CD4-positive, alpha-beta T cell treated with Interferon gamma for 1 hour (primary cell): ENCODE results near the gene SLC34A2.
"Not testable (repeated sequence)": the region's sequence is repeated elsewhere in the genome, so short reads cannot be mapped to it uniquely, and the experiment has no call there.

ENCODE experiments used
- DNase-seq: peaks from one replicate; pipeline ENCODE4 v3.0.0-alpha.2; 2020

Gene SLC34A2

DNA sequence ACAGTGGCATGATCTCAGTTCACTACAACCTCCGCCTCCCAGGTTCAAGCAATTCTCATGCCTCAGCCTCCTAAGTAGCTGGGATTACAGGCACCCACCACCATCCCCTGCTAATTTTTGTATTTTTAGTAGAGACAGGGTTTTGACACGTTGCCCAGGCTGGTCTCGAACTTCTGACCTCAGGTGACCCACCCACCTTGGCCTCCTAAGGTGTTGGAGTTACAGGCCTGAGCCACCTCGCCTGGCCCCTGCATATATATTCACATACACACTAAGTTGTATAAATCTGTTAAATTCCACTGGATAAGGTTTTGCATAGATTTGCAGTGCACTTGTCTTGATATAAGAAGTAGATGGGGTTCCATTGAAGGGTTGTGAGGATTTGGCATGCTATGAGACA is 5.8 kb downstream of the SLC34A2 start:
- DNase-seq = not testable (repeated sequence)

DNA sequence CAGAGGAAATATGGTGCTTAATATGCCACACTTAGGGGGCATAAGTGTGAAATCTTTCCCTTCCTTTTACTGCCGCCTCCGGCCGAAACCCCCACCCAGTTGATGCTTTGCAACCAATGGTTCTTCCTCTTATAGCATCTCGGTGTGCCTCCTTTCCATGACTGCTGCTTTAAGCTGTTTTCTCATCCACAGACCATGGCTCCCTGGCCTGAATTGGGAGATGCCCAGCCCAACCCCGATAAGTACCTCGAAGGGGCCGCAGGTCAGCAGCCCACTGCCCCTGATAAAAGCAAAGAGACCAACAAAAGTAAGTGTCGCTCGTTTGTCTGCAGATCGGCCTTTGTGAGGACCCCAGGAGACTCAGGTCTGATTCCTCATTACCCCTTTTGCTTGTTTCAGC is 6.7 kb downstream of the SLC34A2 start:
- DNase-seq = no peak

DNA sequence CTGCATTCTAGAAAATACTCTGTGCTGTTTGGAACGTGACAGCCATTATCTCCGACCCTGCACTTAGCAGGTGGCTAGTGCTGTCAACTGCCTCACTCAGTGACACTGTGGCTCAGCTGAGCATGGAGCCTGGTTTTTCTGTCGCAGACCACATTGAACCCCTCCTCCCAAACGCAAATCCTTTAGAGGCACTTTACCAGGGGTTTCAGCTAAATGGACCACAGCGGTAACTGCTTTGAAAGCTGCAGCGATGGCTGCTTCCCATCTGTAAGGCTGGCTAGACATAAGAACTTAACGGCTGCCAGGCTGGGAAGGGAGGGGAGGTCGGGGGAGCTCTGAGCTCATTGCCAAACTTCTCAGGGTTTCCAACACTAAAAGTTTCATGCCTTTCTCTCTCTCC is 8.1 kb downstream of the SLC34A2 start:
- DNase-seq = no peak

DNA sequence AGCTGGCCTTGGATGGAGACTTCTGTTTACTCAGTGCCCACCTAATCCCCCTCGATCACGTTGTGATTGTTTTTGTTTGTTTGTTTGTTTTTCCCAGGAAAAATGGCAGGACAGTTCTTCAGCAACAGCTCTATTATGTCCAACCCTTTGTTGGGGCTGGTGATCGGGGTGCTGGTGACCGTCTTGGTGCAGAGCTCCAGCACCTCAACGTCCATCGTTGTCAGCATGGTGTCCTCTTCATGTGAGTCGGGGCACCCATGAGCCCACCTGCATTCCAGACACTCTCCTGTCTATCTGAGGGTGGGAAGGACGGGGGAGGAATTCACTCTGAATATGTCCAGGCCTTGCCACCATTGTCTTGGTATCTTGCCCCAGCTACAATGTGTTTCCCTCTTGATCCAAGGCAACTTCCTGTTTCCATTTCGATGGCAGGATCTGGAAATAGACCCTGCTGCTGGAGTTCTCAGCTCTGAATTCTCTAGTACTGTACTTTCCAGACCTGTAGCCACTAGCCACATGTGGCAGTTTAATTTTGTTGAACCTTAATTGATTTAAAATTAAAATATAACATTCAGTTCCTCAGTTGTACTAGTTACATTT is 10.5 kb downstream of the SLC34A2 start:
- DNase-seq = no peak

DNA sequence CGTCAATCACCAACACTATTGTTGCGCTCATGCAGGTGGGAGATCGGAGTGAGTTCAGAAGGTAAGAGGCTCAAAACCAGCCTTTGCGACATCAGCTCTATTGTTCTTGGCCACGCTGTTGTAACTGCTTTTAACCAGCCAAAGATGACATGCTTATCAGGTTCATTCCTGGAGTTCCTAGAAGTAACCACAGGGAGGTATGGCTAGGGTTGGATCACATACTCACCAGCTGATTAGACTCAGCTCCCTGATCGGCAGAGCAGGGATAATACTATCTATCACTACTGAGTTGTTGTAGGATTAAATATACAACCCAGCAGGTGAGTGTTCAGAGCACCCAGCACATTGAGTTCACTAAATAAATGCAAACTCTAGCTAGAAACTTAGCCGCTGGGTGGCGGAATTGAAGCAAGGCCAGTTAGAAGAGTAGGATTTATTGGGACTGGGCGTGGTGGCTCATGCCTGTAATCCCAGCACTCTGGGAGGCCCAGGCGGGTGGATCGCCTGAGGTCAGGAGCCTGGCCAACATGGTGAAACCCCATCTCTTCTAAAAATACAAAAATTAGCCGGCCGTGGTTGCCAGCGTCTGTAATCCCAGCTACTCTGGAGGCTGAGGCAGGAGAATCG is 12.4 kb downstream of the SLC34A2 start:
- no peak for DNase-seq

DNA sequence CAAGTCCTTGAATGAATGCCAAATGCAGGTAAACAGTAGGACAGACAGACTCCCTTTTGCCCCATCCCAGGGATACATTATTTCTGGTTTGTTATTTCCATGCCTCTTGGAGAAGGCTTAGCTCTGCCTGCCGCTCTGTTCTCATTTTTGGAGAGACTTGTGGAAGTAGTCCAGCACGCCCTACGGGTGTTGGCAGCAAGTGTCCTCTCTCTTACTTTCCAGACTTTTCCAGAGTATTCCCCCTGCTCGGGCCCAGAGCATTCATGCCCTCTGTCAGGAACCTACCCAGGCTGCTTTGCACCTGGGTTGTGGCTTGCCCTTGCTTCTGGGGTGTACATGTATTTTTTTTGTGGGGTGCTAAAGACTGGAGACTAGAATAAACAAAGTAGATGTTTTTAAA is 15.3 kb downstream of the SLC34A2 start:
- no peak for DNase-seq

DNA sequence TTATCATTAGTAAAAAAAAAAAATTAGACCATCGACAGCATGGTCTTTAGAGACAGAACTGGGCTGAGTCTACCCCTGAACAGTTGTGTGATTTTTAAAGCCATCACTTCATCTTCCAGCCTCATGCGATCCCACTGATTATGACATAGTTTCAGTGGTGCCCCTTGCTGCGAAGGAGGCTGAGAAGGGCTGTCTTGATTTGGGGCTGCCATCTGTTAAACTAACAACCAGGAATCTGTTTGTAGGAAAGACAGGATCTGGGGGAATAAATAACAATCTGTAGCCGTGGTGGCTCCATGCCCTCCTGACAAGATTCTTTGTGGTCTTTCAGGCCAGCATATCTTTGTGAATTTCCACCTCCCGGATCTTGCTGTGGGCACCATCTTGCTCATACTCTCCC is 17.1 kb downstream of the SLC34A2 start:
- DNase-seq = no peak

DNA sequence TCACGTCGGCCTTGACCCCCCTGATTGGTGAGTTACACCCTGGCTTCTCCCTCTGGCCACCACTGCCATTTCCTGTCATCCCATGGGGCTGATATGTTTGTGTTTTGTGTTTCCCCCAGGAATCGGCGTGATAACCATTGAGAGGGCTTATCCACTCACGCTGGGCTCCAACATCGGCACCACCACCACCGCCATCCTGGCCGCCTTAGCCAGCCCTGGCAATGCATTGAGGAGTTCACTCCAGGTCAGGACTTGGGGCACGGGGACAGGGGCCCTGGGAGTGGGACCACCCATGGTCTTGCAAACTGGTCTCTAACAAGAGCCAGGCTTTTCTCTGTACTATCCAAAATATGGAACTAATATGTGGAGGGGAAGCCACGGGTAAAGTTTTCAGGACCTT is 18.7 kb downstream of the SLC34A2 start:
- no peak for DNase-seq

DNA sequence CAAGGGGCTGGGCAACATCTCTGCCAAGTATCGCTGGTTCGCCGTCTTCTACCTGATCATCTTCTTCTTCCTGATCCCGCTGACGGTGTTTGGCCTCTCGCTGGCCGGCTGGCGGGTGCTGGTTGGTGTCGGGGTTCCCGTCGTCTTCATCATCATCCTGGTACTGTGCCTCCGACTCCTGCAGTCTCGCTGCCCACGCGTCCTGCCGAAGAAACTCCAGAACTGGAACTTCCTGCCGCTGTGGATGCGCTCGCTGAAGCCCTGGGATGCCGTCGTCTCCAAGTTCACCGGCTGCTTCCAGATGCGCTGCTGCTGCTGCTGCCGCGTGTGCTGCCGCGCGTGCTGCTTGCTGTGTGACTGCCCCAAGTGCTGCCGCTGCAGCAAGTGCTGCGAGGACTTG is 20.6 kb downstream of the SLC34A2 start:
- no peak for DNase-seq

DNA sequence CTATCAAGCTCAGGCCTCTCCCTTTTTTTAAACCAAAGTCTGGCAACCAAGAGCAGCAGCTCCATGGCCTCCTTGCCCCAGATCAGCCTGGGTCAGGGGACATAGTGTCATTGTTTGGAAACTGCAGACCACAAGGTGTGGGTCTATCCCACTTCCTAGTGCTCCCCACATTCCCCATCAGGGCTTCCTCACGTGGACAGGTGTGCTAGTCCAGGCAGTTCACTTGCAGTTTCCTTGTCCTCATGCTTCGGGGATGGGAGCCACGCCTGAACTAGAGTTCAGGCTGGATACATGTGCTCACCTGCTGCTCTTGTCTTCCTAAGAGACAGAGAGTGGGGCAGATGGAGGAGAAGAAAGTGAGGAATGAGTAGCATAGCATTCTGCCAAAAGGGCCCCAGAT is 21.5 kb downstream of the SLC34A2 start:
- no peak for DNase-seq

DNA sequence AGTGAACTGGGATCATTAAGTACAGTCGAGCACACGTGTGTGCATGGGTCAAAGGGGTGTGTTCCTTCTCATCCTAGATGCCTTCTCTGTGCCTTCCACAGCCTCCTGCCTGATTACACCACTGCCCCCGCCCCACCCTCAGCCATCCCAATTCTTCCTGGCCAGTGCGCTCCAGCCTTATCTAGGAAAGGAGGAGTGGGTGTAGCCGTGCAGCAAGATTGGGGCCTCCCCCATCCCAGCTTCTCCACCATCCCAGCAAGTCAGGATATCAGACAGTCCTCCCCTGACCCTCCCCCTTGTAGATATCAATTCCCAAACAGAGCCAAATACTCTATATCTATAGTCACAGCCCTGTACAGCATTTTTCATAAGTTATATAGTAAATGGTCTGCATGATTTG is 22.3 kb downstream of the SLC34A2 start:
- DNase-seq = no peak

DNA sequence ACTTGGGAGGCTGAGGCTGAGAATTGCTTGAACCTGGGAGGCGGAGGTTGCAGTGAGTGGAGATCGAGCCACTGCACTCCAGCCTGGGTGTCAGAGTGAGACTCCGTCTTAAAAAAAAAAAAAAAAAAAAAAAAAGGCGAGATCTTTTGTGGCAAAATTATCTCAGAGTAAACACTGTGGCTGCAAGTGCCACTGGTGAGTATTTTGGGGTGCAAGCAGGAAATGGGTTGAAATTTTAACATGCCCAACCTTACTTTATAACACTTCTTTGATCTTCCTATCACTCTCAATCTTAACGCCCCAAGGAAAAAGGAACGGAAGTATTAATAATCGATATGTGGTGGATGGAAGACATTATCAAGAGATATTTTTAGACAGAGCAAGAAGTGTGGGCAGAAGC is 32.1 kb downstream of the SLC34A2 start:
- no peak for DNase-seq

DNA sequence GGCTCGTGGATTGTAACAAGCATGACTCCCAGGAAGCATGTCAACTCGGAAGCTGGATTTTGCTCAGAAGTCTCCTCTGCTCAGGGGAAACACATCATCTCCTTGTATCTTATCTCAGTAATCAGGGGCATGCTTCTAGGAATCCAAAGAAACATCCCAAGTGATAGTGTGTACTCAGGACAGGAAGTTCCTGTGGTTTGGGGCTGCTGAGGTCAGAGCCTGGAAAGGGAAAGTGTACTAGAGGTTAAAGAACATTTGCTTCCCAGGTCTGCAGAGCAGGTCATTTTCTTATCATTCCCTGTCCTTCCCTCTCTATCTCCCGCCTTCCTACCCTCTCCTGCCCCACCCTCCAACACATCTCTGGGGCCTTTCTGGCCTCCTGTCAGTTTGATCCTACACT is 38.8 kb downstream of the SLC34A2 start:
- no peak for DNase-seq

DNA sequence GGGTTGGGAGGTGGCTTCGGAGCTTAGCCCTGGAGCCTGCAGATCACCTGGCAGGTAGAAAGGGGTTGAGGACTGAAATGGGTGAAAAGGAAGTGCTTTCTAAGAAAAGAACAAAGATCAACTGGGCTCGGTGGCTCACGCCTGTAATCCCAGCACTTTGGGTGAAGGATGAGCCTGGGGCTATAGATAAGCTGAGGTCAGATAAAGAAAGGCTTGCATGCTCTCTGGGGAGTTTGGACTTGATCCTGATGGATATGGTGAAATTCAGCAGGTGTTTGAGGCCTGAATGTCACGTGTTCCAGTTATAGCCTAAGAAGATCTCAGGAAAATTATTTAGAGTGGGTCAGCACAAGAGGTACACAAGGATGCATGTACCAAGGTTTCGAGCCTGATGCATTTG is 40.8 kb downstream of the SLC34A2 start:
- no peak for DNase-seq

DNA sequence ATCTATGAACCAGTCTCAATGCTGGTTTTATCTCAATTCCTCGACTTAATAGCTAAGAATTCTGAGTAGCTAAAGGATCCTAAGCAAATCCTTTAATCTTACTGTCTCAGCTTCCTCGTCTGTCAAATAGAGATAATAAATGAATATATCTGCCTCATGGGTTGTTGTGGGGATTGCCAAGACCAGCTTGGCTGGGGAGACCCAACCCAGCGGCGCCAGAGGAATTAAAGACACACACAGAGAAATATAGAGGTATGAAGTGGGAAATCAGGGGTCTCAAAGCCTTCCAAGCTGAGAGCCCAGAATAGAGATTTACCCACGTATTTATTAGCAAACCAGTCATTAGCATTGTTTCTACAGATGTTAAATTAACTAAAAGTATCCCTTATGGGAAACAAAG is 41.9 kb downstream of the SLC34A2 start:
- DNase-seq = no peak

DNA sequence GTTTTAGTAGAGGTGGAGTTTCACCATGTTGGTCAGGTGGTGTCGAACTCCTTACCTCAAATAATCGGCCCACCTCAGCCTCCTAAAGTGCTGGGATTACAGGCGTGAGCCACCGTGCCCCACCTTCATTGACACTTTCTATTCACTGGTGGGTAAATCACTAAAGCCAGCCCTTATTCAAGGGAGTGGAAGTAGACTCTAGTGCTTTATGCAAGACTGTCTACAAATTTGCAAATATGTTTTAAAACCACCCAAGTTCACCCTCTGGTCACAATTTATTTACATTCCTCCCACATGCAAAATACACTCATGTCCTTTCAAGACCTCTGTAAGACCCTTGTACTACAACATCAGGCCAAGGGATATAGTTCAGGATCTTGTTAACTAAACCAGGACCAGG is 45.0 kb downstream of the SLC34A2 start:
- no peak for DNase-seq

DNA sequence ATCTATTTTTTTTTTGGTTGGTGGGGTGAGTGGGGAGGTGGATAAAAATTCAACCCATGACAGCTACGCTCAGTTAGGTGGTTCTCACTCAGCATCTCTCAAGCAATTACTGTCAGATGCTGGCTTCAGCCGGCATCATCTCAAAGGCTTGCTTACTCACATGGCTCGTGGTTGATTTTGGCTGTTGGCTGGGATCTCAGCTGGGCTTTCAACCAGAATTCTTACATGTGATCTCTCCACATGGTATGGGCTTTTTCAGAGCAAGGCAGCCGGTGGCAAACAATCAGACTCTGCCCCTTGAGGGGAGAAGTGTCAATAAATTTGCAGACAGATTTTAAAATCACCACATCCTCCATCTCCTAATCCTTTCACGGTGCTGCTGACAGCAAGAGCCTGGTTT is 47.2 kb downstream of the SLC34A2 start:
- no peak for DNase-seq

DNA sequence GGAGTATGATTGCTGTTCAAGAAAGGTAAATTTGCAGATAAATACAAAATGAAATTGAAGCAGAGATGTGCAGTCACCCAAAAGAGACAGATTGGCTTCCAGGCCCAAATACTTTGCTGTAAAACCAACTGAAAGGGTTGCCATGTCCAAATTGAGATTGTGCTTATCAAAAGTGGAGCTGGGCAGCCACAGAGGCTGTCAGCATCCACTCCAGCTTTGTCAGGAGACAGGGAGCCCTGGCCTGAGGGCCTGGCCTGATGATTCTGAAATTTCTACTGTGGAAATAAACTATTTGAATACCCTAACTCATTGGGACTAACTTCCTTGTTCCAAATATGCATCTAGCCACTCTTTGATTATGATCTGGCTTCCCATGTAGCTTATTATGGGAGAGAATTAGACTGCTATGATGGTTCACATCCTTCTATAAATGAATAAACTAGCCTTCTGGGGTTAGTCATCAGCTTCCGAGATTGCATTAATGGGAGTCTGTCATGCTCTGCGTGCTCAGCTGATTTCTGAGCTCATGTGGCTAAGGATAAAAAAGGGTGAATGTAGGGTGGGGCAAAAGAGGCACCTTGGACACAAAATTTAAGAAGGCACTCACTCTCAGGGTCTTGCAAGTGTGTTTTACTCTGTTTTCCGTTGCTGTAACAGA is 48.2 kb downstream of the SLC34A2 start:
- no peak for DNase-seq

DNA sequence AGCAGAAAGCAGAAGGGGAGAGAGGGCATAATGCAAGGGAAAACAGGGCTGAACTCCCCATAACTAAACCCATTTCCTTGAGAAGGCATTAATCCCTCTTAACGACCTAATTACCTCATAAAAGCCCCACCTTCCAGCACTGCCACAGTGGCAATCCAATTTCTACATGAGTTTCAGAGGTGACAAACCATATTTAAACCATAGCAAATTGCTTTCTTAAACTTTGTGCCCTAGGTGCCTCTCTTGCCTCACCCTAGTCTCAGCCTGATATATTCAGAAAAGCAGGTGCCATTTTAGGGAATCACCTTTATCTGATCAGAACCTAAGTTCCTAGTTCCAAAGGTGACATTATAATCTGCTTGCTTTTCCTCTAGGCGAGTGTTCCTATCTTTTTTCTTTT is 48.9 kb downstream of the SLC34A2 start:
- DNase-seq = no peak

DNA sequence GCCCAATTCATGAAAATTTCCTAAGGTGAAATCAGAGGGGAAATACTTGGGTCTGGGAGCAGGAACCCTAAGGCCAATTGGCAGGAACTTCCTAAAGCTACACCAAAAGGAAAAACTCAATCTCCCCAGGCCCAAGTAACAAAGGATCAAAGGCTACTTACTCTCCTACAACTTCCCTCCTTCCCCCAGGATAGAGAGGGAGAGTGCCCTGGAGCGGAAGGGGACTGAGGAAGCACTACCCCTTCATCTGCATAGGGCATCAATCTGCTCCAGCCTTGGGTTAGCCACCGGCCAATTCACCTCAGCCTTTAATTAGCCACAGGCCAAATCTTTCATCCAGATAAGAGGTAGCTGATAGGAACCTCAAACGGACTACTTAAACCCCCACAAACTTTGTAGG is 55.0 kb downstream of the SLC34A2 start:
- no peak for DNase-seq

DNA sequence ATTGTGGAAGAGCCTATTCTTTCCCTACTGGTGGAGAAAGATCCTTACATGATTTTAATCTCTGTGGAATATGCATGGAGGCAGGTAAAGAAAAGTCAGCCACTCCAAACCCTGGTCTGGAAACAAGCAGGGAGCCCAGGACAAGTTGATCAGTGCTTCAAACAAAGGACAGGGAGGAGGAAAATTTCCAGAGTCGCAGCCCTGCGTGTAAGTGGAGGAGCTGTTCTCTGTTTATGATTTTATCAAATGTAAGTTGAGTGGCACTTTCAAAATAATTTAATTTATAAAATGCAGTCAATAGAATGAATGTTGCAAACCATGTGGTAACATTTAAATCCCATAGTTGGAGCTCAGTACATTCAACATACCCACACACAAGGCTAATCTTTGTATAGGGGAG is 57.0 kb downstream of the SLC34A2 start:
- DNase-seq = no peak

DNA sequence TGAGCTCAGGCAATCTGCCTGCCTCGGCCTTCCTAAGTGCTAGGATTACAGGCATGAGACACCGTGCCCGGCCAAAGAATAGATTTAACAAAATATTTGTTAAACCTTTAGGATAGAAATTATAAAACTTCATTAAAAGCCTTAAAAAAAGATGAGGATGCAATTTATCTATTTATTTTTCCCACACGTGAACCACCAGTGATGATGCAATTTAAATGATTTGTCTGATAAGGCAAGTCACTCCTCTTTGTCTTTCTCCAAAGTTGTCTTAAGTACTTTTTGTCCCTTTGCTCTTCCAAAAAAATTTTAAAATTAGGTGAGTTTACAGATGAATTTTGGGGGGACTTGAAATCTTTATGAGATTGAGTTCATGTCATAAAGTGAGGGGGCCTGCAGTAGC is 58.2 kb downstream of the SLC34A2 start:
- no peak for DNase-seq

DNA sequence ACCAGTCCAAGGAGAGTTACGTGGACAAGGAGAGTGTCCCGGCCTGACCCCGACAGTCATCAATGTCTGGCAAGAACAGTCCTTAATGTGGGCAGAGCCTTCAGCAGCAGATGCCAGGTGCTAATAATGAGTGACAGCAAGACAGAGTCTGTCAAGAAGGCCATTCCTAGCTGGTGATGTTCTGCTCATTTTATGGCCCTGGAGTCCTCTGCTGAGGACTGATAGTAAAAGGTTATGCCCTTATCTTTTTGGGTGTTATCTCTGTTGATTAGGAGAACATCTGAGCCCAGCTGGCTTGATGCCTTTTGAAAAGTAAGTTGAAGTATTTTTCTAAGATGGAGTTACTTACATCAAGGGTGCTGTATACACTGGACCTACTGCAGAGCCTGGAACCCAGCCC is 67.3 kb downstream of the SLC34A2 start:
- DNase-seq = no peak

DNA sequence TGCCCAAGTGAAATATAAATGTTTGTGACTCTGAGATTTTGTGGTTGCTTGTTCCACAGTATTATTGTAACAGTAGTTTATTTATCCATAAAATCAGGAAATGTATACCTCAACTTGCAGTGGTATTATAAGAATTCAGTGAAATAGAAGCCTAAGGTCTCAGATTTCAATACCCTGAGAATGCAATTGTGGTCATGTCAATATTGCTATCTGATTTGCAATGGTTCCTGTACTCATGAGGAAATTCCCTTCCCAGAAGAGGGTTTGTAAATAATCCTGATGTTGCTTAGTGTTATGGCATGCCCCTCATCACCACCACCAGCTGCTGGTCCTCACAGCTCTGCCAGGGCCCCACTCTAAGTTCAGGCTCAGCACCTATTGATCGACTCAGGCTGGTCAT is 67.8 kb downstream of the SLC34A2 start:
- no peak for DNase-seq

DNA sequence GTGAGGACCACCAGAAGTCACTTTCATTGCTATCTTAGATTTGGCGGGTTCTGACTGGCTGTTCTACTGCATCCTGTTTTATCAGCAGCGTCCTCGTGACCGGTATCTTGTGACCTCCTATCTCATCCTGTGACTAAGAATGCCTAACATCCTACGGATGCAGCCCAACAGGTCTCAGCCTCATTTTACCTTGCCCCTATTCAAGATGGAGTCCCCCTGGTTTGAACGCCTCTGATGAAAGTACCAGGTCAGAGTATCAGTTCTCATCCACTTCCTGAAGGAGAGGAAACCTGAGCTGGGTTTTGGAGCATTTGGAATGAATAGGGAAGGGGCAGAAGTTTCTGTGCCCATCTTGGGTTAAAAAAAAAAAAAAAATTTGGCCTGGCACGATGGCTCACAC is 70.2 kb downstream of the SLC34A2 start:
- DNase-seq = no peak
